Body of pancreas (tissue), 4 donors: ENCODE results near the gene ZNF331.

Source experiments
- CTCF ChIP-seq, 7 experiments: fragments of 450-650 bp in 4 of 7; fragments of 200-600 bp in 3 of 7; sonication (generic) in 3 of 7; IDR thresholded peaks; one replicate each; pipeline ENCODE4 v1.5.1; 2016 to 2019; ENCODE audit warnings: antibody characterized with exemption in 7 of 7
- POLR2A ChIP-seq, 3 donors: fragments of 450-650 bp; IDR thresholded peaks; one replicate each; pipeline ENCODE4 v1.6.1; 2016; ENCODE audit warnings: antibody characterized with exemption in 3 of 3, mild to moderate bottlenecking in 2 of 3

- TF ChIP-seq CTCF (IDR thresholded peaks at IDR 0.05) (no peak), POLR2A (IDR thresholded peaks at IDR 0.05) (no peak)
These were observed 19.2 kb upstream of the ZNF331 start for GRCh38 chr19:53518716-53519115.
